Measurements from ENCODE around the gene A2M.

The A2M gene

GRCh38 chr12:9101018-9101687 is 14.6 kb downstream of the A2M start:
- H3K4me3 ChIP-seq (replicated peaks; ENCODE audit: low read depth, low read length) = no peak overlapping the region
- no peak for TF ChIP-seq CTCF (IDR thresholded peaks at IDR 0.05; ENCODE audit: low read depth, low read length, missing control alignments)
- DNase-seq (ENCODE audit: extremely low read depth, low read depth) = no peak

- TF ChIP-seq CTCF (IDR thresholded peaks at IDR 0.05; ENCODE audit: low read depth, low read length, missing control alignments) = no peak
- no peak for DNase-seq (ENCODE audit: extremely low read depth, low read depth)
- H3K4me3 ChIP-seq (replicated peaks; ENCODE audit: low read depth, low read length) = no peak overlapping the region
These were observed 16.0 kb downstream of the A2M start for GRCh38 chr12:9099552-9100190.

- H3K4me3 ChIP-seq (replicated peaks; ENCODE audit: low read depth, low read length) = no peak overlapping the region
- no peak for DNase-seq (ENCODE audit: extremely low read depth, low read depth)
- TF ChIP-seq CTCF (IDR thresholded peaks at IDR 0.05; ENCODE audit: low read depth, low read length, missing control alignments) = no peak
These were observed 17.2 kb downstream of the A2M start for GRCh38 chr12:9098463-9099026.

GRCh38 chr12:9098115-9098452 is 17.6 kb downstream of the A2M start:
- H3K4me3 ChIP-seq (replicated peaks; ENCODE audit: low read depth, low read length) = no peak overlapping the region
- TF ChIP-seq CTCF (IDR thresholded peaks at IDR 0.05; ENCODE audit: low read depth, low read length, missing control alignments) = no peak
- DNase-seq (ENCODE audit: extremely low read depth, low read depth) = no peak

- DNase-seq (ENCODE audit: extremely low read depth, low read depth) = no peak
- no peak for TF ChIP-seq CTCF (IDR thresholded peaks at IDR 0.05; ENCODE audit: low read depth, low read length, missing control alignments)
- no peak overlapping the region for H3K4me3 ChIP-seq (replicated peaks; ENCODE audit: low read depth, low read length)
These were observed 19.0 kb downstream of the A2M start for GRCh38 chr12:9096563-9097176.

GRCh38 chr12:9095322-9095721 is 20.4 kb downstream of the A2M start:
- H3K4me3 ChIP-seq (replicated peaks; ENCODE audit: low read depth, low read length) = no peak overlapping the region
- TF ChIP-seq CTCF (IDR thresholded peaks at IDR 0.05; ENCODE audit: low read depth, low read length, missing control alignments) = no peak
- DNase-seq (ENCODE audit: extremely low read depth, low read depth) = no peak
